Stromal cell of bone marrow (primary cell): ENCODE data around the gene GRM8.
"Not testable (repeated sequence)": the region's sequence is repeated elsewhere in the genome, so short reads cannot be mapped to it uniquely, and the experiment has no call there.

ENCODE experiments used
- DNase-seq: peaks from one replicate; pipeline ENCODE4 v3.0.0-alpha.2; 2012; ENCODE audit warnings: low read depth

Gene GRM8

DNA sequence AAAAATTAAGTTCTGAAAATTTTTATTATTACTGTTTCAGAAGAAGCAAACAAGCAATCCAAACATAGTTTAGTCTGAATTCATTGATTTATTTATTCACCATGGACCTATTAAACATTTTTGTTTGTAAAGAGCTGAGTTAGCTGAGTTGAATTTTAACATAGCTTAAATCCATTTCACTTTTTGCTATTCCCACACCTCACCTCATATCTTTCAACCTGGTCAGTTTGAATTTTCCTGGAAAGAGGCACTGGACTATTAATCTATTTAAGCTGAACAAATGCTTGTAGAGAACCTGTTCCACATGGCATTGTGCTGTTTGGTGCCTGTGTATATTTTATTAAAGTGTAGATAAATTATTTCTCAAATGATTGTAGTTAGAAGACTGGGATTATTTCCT lies 344.2 kb downstream of the GRM8 start:
- not testable (repeated sequence) for DNase-seq

DNA sequence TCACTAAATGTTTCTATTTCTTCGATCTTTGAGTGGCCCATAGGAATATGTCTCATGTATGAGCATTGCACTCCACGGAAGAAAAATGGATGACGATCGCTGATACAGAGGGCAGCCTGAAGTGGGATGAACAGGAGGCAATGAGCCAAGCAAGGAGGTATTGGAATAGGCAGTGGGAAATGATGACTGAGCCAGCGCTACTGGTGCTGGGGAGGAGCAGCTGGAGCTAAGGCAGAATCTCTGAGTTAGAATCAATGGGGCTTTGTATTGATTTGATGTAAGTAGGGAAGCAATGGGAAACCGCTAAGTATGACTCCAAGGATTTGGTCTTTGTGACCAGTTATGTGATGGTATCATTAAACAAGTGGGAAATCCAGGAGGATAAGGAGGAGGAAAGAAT lies 345.1 kb downstream of the GRM8 start:
- not testable (repeated sequence) for DNase-seq

DNA sequence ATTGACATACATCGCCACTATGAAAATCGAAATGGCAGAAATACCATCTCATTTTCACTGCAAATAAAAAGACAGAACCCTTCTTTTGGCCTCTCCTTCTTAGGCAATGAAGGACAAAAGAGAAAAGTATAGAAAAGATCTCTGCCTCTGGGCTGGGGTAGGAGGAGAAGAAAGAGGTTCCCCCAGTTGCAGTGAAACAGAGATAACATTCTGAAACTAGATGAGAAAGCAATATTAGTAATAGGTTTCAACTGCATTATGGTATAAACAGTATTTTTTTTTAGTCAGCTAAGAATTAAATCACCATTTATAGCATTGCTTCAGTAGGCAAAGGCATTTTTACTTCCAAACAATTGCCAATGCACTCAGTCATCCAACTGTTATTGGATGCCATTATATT lies 347.5 kb downstream of the GRM8 start:
- DNase-seq: not testable (repeated sequence)

DNA sequence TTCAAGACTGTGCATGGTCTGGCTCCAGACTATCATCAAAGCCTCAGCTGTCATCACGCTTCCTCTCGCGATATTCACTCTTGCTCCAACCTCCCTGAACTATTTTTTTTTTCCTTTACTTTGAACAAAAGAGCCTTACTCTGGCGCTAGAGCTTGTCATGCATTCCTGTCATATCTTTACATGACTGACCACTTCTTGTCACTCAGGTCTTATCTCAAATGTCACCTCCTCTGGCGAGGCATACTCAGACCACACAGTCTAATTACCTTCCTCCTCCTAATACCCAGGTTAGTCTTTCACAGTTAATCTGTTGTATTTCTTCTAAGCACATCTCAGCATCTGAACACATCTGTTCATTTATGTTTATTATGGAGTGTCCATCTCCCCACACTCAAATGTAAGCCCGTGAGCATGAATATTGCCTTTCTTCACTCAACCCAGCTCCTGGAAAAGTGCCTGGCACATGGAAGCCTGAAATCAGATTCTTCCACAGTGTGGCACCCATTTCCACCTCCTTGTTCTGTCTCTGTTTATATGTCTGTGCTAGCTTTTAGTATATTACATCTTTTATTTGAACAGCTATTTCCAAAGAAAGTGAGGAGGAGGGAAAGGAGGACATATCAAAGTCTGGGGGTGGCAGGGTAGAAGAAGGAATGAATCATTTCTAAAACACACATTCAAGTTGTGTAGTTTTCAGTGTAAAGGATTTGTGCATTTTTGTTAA lies 351.5 kb downstream of the GRM8 start:
- DNase-seq: not testable (repeated sequence)

DNA sequence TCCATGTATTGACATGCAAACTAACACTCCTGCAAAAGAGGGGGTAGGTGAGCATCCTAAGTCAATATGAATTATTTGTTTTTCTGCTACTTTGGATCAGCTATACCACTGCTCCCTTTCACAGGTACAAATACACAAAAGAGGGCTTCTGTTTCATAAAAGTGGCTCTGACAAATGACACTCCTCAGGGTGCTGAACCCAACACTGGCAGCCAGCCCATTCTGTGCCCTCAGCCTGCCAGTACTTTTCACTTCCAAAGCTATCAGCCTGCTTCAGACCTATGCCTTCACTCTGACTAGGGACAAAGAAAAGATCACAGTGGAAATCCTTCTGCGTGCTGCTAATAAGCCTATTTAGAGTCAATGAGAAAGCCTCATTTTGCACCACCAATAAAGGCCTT lies 364.8 kb downstream of the GRM8 start:
- not testable (repeated sequence) for DNase-seq

DNA sequence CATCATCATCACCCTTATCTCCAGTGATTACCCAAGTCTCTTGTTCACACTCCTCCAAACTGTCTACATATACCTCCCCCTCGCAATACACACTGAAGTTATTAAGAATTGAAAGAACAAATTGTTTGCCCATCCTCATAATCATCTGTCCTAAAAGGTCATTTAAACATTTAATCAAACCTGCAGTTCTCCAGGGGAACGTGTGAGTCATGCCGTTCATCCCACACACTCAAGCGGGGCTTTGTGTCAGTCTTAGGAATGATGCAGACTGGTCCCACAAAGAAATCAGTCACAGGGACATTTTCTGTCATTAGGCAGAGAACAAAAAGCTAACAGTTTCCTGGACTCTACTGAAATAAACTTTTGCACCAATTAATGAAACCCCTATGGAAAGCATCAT lies 365.2 kb downstream of the GRM8 start:
- not testable (repeated sequence) for DNase-seq

DNA sequence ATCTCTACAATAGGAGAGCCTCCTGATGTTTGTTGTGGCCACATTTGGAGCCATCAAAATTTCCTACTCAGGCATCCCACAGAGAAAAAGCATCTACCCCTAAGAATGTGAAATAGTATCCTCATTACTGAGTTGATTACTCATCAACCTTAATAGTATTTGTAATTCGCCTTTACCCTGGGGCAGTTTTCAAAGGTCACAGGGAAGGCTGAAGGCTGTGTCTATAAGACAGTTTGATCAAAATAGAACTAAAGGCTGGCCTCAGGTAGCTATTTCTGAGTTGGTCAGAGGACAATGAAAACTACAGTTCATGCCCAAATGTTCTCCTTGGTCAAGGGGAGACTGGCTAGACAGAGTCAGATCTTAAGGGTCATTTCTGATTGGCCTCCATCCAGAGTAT lies 370.0 kb downstream of the GRM8 start:
- DNase-seq: not testable (repeated sequence)

DNA sequence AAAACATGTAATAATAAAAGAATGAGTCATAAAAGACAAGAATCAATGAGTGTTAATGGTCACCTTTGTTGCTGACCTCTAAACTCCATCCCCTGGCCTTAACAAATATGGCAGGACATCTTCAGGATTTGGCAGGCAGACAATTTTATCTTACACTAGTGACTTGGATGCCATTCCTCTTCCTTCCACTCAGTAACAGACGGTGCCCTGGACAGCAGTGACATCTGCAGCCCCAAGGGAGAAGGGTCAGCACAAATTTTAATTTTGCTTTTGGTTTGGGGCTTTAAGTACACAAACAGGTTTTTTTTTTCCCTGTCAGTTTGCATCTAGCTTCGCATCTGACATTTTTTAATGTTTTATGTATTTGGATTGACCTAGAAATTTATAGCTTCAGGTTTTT lies 370.8 kb downstream of the GRM8 start:
- not testable (repeated sequence) for DNase-seq

DNA sequence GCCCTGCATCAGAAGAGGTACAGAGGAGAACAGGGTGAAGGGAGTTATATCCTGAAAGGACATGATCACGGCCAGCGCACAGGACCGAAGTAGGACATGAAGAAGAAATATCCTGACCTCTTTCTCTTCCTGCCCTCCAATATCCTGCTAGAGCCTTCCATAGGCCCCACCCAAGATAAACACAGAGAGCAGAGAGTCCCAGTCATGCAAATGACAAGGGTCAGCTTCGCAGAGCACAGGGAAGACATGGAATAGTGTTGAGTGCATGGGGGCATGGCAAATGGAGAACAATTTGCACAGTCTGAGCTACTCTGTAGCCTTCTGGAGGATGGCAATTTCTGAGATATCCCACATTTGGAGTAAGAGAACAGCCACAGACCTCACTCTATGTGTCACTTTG lies 371.4 kb downstream of the GRM8 start:
- DNase-seq: no peak

DNA sequence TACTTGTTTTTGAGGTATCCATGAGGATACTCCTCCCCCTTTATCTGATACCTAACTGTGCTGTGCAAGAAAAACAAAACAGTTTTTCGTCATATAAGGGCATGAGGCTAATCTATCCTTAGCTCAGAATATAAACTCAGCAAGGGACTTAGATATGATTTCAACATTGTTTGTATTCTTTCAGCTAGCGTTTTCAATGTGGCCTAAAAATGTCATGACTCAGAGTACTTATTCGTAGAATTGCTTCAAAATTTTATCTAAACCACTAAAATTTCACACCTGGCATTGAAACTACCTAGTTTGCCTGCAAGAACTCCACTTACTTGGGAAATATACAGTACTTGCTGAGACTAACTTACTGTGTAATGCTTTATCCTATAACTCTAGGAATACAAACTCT lies 376.2 kb downstream of the GRM8 start:
- DNase-seq: not testable (repeated sequence)

DNA sequence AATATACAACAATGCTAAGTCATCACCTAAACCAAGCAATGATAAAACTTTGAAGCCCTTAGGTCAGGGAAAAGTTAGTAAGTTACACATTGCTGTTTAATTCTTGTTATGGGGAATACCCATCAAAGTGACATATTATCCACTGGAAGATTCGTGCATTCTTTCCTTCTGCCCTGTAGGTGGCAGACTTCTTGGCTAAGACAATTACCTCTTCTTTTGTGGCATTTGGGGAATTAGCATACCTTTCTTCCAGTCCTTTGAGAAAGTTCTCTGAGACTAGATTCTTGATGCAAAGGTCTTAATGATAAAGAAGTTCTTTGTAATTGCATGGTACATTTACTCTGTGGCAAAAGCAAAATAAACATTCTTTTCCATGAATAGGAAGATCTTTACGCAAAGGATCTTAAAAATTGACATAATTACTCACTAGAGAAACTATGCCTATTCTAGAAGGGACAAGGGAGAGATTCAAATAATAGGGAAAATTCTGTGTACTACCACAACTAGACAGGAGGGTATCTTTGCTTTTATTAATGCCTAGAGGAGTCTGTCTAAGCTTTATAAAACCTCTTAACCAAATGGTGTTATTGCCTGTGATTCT lies 395.9 kb downstream of the GRM8 start:
- DNase-seq: no peak

DNA sequence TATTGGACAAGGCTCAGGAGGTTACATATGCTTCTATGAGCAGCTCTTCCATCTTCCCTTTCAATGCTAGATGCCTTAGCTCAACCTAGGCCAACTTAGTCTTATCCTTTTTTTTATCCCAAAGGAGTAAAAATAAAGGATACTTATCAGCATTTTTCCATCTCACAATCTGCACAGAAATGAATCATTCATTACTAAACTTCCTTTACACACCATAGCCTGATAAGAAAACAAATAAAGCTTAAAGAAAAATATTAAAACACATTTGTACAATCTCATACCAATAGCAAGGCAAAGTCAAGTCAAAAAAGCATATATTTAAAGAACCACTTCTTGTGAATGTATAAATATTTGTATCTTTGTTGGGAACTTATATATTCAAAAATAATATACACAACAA lies 407.4 kb downstream of the GRM8 start:
- DNase-seq: no peak

DNA sequence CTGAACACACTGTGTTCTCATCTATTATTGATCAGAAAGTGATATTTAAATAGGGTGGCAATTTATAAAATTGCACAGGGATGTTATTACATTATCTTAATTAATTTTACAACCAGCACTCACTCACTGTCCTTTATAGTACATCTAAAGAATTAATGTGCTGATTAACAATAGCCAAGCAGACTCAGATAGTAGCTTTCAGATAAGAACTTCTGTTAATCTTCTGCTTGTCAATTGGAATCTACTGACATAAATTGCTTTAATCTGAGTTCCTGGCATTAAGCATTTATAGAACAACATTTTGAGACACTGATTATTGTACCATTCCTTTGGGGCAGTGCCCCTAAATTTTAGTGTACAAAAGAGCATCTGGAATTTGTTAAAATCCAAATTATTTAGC lies 408.9 kb downstream of the GRM8 start:
- DNase-seq: no peak

DNA sequence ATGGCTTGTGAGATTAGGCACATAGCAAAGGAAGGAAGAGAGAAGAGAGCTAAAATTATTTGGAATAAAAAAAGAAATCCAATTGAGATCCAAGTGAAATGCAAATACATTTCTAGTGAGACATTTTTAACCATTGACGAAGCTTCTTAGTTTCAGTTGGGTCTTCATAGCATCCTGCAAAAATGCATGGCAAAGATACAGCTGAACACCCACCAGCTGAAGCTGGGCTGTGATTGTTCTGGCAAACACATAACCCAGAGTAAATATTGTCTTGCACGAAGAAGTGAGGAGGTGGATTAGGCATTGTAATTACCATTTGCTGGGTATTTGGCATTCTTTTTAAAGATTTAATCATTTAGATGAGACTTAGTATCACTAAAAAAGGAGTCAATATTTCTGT lies 409.4 kb downstream of the GRM8 start:
- no peak for DNase-seq

DNA sequence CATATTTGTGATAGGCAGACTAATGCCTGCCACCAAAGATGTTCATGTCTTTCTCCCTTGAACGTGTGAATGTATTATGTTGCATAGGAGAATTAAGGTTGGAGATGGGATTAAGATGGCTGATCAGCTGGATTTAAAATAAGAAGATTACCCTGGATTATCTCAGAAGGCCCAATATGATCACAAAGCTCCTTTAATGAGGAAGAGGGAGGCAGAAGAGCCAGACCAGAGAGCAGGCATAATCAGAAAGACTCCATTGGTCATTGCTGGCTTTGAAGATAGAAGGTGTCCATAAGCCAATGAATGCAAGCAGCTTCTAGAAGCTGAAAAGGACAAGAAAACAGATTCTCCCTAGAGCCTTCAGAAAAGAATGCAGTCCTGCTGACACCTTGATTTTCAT lies 410.3 kb downstream of the GRM8 start:
- DNase-seq: no peak

DNA sequence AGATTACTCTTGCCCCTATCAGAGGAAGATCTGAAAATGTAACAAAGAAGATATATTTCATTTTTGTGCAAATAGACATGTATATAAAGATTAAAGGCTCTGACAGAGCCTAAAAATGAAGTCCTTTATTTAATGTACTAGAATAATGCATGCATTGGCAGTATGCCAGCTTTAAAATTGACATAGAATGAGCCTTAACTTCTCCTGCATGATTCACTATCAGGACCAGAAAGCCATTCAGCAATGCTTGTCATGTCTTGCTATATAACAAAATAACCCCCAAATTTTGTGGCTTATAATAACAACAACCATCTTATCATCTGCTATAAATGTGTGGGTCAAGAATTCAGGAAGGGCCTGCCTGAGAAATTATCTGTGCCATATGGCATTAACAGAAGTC lies 411.9 kb downstream of the GRM8 start:
- DNase-seq: no peak

DNA sequence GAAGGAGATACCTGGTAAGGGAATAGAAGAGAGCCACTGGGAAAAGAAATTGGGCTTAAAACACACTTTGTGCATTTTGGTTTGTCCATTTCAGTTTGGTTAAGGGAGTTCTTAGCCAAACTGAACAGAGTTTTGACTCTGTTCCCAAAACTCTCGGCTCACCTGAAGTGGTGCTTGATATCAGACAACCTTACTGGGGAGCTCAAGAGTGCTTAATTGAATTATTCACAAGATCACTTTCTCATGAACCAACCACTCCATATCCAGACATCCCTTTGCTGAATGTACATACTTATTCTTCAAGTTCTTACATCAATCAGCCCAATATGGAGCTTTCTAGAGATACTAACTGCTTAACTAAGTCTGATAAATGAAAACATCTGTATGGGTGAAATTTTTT lies 413.1 kb downstream of the GRM8 start:
- DNase-seq: no peak

DNA sequence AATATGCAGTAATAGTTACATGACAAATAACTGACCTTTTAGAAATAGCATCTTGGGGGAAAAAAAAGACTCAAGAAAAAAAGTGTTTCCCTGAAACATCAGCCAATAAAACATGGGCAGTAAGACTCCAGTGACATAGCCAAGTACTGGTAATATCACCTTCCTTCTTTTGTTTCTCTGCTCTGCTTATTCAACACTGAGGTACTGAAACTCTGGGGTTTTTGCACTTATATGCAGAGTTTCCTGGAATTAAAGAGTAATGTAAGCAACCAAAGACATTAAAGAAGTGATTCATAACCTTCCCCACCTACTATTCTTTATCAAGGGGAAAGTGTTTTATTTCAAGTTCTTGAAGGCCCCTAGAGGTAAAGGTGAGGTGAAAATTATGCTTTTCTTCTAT lies 414.5 kb downstream of the GRM8 start:
- no peak for DNase-seq

DNA sequence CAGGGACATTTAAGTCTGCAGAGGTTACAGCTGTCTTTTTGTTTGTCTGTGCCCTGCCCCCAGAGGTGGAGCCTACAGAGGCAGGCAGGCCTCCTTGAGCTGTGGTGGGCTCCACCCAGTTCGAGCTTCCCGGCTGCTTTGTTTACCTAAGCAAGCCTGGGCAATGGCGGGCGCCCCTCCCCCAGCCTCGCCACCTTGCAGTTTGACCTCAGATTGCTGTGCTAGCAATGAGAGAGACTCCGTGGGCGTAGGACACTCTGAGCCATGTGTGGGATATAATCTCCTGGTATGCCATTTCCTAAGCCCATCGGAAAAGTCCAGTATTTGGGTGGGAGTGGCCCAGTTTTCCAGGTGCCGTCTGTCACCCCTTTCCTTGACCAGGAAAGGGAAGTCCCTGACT lies 421.5 kb downstream of the GRM8 start:
- not testable (repeated sequence) for DNase-seq

DNA sequence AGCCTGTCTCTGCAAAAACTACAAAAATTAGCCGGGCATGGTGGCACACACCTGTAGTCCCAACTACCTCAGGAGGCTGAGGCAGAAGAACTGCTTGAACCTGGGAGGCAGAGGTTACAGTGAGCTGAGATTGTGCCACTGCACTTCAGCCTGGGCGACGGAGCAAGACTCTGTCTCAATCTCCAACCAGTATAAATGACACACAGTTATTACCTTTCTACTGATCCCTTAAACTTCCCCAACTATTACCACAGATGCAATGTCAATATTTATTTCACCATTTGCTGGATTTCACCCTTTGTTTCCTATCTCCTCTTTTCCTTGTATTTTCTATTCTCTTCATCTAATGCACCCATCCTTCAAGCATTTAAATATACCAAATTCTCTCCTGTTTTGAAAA lies 431.8 kb downstream of the GRM8 start:
- DNase-seq: no peak

DNA sequence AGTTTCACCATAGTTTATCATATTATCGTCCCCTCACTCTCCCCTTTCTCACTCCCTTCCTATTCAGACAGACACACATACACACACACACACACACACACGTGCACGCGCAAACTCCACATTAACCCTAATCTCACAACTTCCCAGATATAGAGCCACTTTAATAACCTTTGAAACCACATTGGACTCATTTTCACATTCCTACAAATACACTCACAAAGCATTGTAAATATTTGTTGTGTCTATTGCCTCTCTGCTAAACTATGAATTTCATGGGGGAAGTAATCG lies 433.6 kb downstream of the GRM8 start:
- DNase-seq: no peak

DNA sequence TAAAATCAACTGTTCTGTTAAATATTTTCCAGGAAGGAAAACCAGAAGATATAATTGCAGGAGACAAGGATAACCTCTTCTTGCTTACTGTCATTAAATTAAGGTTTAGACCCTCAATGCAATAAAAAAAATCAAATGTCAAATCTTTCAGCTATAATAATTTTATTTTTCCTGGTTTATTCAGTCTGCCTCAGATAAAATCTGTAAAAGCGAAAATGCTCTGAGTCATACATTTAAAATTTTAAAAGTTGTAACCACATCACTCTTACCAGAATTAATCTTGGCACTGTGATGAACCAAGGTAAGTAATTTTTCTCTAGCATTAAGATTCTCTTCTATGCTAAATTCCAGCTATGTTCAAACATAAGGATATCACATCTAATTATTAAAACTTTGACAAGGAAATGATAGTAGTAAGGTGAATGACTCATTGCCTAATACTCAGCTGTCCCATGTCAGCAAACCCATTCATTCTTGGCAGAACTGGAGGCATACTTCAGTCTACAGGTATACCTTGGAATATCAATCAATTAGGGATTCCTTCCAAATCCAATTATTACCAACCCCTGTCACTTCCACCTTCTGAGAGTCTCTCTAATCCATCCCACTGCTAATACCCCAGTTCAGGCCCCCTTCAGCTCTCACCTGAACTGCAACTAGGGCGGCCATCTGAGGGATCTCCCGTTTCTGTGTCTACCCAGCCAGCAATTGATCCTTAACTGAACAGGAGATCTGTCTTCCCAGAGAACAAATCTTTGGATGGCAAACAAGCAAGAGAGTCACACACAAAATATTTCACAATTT lies 434.1 kb downstream of the GRM8 start:
- no peak for DNase-seq

DNA sequence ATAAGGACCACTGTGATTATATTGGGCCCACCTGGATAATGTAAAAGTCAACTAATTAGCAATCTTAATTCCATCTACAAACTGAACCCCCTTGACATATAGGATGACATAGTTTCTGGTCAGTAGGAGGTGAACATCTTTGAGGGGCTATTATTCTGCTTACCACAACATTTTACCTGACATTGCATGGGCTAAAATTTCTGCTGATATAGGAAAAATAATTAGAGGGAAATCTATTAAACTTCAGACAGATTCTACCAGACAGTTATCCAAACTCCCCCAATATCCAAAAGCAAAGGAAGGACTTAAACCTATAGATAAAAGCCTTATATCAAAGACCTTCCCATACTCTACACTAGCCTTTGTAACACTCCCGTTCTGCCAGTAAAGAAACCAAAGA lies 443.6 kb downstream of the GRM8 start:
- no peak for DNase-seq

DNA sequence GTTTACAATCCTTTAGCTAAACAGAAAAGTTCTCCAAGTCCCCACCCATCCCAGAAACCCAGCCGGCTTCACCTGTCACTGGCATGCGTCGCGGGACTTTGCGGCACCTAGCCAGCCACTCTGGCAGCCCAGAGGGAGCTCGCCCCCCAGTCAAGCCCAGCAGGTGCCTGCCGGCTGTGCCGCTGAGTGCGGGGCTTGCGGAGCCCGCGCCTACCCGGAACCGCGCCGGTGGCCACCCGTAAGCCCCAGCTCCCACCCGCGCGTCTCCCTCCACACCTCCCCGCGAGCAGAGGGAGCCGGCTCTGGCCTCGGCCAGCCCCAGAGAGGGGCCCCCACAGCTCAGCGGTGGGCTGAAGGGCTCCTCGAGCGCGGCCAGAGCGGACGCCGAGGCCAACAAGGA lies 446.1 kb downstream of the GRM8 start:
- DNase-seq: no peak
